PC-3 (cell line): ENCODE measurements around the gene MSH4. TPM values are rescaled to one million over a fixed set of nuclear protein-coding genes. Genes with fewer than 3 reads are reported as not detected.

Experiments used
- ATAC-seq: fragments of 200-7000 bp; cut with Tn5 transposase; 2 replicates; pipeline ENCODE4 v1.9.1; 2020; ENCODE audit warnings: mild to moderate bottlenecking, moderate library complexity
- BruUV-seq: library from RNA; stranded (reverse); fragments of 400-500 nt; replicated peaks from 2 replicates; lab custom pipeline; 2021; lab: Mats Ljungman, UMichigan
- CTCF ChIA-PET: fragments of 300-600 bp; sonication (Branson Sonifier 250); formaldehyde crosslinking; loops from one replicate; lab custom pipeline; 2022; ENCODE audit warnings: antibody characterized with exemption; lab: Charles Lee
- POLR2A ChIA-PET: fragments of 300-600 bp; sonication (Branson Sonifier 250); formaldehyde crosslinking; loops from one replicate; lab custom pipeline; 2022; ENCODE audit warnings: antibody characterized with exemption; ENCODE audit not compliant: unreplicated experiment; lab: Charles Lee
- DNase-seq: peaks from one replicate; pipeline ENCODE4 v3.0.0-alpha.2; 2015
- H2AFZ ChIP-seq: fragments of 300-600 bp; sonication (generic); 2 replicates; pipeline ENCODE4 v1.6.0; 2016; ENCODE audit warnings: antibody characterized with exemption, low read length
- H3F3A ChIP-seq: fragments of 300-600 bp; sonication (generic); one replicate; pipeline ENCODE4 v1.6.0; 2017; ENCODE audit warnings: antibody characterized with exemption, low read length, control low read depth, mild to moderate bottlenecking; ENCODE audit not compliant: unreplicated experiment
- H3K27ac ChIP-seq: fragments of 300-600 bp; sonication (generic); 2 replicates; pipeline ENCODE4 v1.5.1; 2016; ENCODE audit warnings: mild to moderate bottlenecking, low read length
- H3K27me3 ChIP-seq: fragments of 300-600 bp; sonication (generic); 2 replicates; pipeline ENCODE4 v1.6.1; 2016; ENCODE audit warnings: low read length, mixed read lengths
- H3K36me3 ChIP-seq: fragments of 300-600 bp; sonication (generic); 2 replicates; pipeline ENCODE4 v1.6.1; 2016; ENCODE audit warnings: low read depth, mixed run types, low read length, mixed read lengths
- H3K4me1 ChIP-seq: fragments of 300-600 bp; sonication (generic); 2 replicates; pipeline ENCODE4 v1.5.1; 2016; ENCODE audit warnings: low read length; ENCODE audit not compliant: insufficient read depth
- H3K4me2 ChIP-seq: fragments of 300-600 bp; sonication (generic); 2 replicates; pipeline ENCODE4 v1.6.0; 2016; ENCODE audit warnings: low read length
- H3K4me3 ChIP-seq: fragments of 300-600 bp; sonication (generic); 2 replicates; pipeline ENCODE4 v1.5.1; 2016; ENCODE audit warnings: mild to moderate bottlenecking, low read length, mixed read lengths
- H3K79me2 ChIP-seq: fragments of 300-600 bp; sonication (generic); 2 replicates; pipeline ENCODE4 v1.6.1; 2017; ENCODE audit warnings: low read length, mixed read lengths
- H3K9ac ChIP-seq: fragments of 300-600 bp; sonication (generic); 2 replicates; pipeline ENCODE4 v1.6.0; 2016; ENCODE audit warnings: mild to moderate bottlenecking, low read length
- H3K9me2 ChIP-seq: fragments of 300-600 bp; sonication (generic); replicated peaks from 2 replicates; pipeline ENCODE4 v1.6.1; 2016; ENCODE audit warnings: mixed run types, low read length, mixed read lengths
- H3K9me3 ChIP-seq: fragments of 300-600 bp; sonication (generic); 2 replicates; pipeline ENCODE4 v1.6.1; 2016; ENCODE audit warnings: low read length, mixed read lengths
- H4K20me1 ChIP-seq: fragments of 300-600 bp; sonication (generic); 2 replicates; pipeline ENCODE4 v1.6.1; 2016; ENCODE audit warnings: low read length, mixed read lengths
- CTCF ChIP-seq: fragments of 300-600 bp; sonication (generic); conservative IDR thresholded peaks from 2 replicates; pipeline ENCODE4 v1.5.1; 2017; ENCODE audit warnings: antibody characterized with exemption, low read depth, mild to moderate bottlenecking, low read length
- EZH2 ChIP-seq: fragments of 300-600 bp; sonication (generic); IDR thresholded peaks from one replicate; pipeline ENCODE4 v1.6.1; 2017; ENCODE audit warnings: antibody characterized with exemption, mild to moderate bottlenecking, low read length; ENCODE audit not compliant: unreplicated experiment
- EZH2phosphoT487 ChIP-seq: fragments of 300-600 bp; sonication (generic); IDR thresholded peaks from 2 replicates; pipeline ENCODE4 v1.6.1; 2018; ENCODE audit warnings: mild to moderate bottlenecking, antibody characterized with exemption, low read length, borderline replicate concordance
- intact Hi-C: fragments of 100-400 bp; cut with micrococcal nuclease; formaldehyde crosslinking; loops from 2 replicates; pipeline ENCODE4 v1.9.0; 2023
- total RNA-seq: library from RNA; depleted of rRNA; stranded (reverse); fragments of >200 nt; gene quantifications from 2 replicates; pipeline ENCODE4 v1.2.3, GENCODE V29; 2014

Gene MSH4
- total RNA-seq, 1 experiment from 2014 or later = not detected

GRCh38 chr1:75950176-75950575, 153.5 kb downstream of the MSH4 start:
- Histone ChIP-seq H3K9ac (no peak overlapping the region), H3K27ac (no peak overlapping the region), H3K9me2 (no peaks in the 10 kb centered on the region), H3F3A (no peaks in the 10 kb centered on the region), H3K4me3 (no peak overlapping the region), H3K36me3 (no peaks in the 10 kb centered on the region), H4K20me1 (no peaks in the 10 kb centered on the region), H3K79me2 (no peaks in the 10 kb centered on the region), H3K4me1 (0 out of 2 replicates have a peak, but pooled peaks cover 8% of the 10 kb centered on the region), H3K4me2 (no peak overlapping the region), H2AFZ (no peak overlapping the region), H3K9me3 (no peaks in the 10 kb centered on the region), H3K27me3 (no peaks in the 10 kb centered on the region)
- POLR2A ChIA-PET = no interaction called here
- BruUV-seq = no TSS peak
- TF ChIP-seq CTCF (no peak), EZH2phosphoT487 (no peak), EZH2 (no peak)
- intact Hi-C loops = no loop called here
- CTCF ChIA-PET = no interaction called here
- no peak for DNase-seq
- ATAC-seq = no peak

- no peaks in the 10 kb centered on the region for H3F3A ChIP-seq
- H3K9ac ChIP-seq = no peak overlapping the region
- 0 out of 2 replicates have a peak, but pooled peaks cover 8% of the 10 kb centered on the region for H3K4me1 ChIP-seq
- H4K20me1 ChIP-seq = no peaks in the 10 kb centered on the region
- H3K79me2 ChIP-seq = no peaks in the 10 kb centered on the region
- no peaks in the 10 kb centered on the region for H3K36me3 ChIP-seq
- DNase-seq (no peak), ATAC-seq (no peak)
- BruUV-seq = no TSS peak
- TF ChIP-seq EZH2phosphoT487 (no peak), CTCF (no peak), EZH2 (no peak)
- intact Hi-C loops = no loop called here
- CTCF ChIA-PET = no interaction called here
- no peaks in the 10 kb centered on the region for H3K9me3 ChIP-seq
- no peak overlapping the region for H3K27ac ChIP-seq
- H3K27me3 ChIP-seq = no peaks in the 10 kb centered on the region
- H2AFZ ChIP-seq = no peak overlapping the region
- no peaks in the 10 kb centered on the region for H3K9me2 ChIP-seq
- POLR2A ChIA-PET = no interaction called here
- no peak overlapping the region for H3K4me3 ChIP-seq
- H3K4me2 ChIP-seq = no peak overlapping the region
Observed at GRCh38 chr1:75952016-75952415, 155.3 kb downstream of the MSH4 start.

GRCh38 chr1:75953461-75953860, 156.8 kb downstream of the MSH4 start:
- Histone ChIP-seq H3K9ac (no peak overlapping the region), H3K27ac (no peak overlapping the region), H3K4me2 (no peak overlapping the region), H2AFZ (no peak overlapping the region), H3K9me2 (no peaks in the 10 kb centered on the region), H3K36me3 (no peaks in the 10 kb centered on the region), H3K27me3 (no peaks in the 10 kb centered on the region), H3K9me3 (no peaks in the 10 kb centered on the region), H3K4me3 (no peak overlapping the region), H3K4me1 (0 out of 2 replicates have a peak, but pooled peaks cover 8% of the 10 kb centered on the region), H4K20me1 (no peaks in the 10 kb centered on the region), H3F3A (no peaks in the 10 kb centered on the region), H3K79me2 (no peaks in the 10 kb centered on the region)
- no peak for TF ChIP-seq EZH2
- no peak for TF ChIP-seq EZH2phosphoT487
- ATAC-seq = no peak
- no TSS peak for BruUV-seq
- no peak for DNase-seq
- ChIA-PET CTCF (no interaction called here), POLR2A (no interaction called here)
- intact Hi-C loops = no loop called here
